AG09309 (cell line): ENCODE measurements around the gene GPC5.

Source experiments
- DNase-seq: peaks from one replicate; pipeline ENCODE4 v3.0.0-alpha.2; 2010; ENCODE audit warnings: low read depth
- H3K4me3 ChIP-seq: 2 replicates; pipeline ENCODE4 v1.5.1; 2011; ENCODE audit warnings: mild to moderate bottlenecking, low read depth, low read length, moderate library complexity; ENCODE audit not compliant: control insufficient read depth
- TF ChIP-seq, protein P1 (sequence below): IDR thresholded peaks from 2 replicates; pipeline ENCODE4 v1.5.1; 2011; ENCODE audit warnings: mild to moderate bottlenecking, low read depth, low read length, inconsistent platforms; ENCODE audit not compliant: insufficient read depth, control insufficient read depth; ENCODE audit errors: missing control alignments

The GPC5 gene

DNA sequence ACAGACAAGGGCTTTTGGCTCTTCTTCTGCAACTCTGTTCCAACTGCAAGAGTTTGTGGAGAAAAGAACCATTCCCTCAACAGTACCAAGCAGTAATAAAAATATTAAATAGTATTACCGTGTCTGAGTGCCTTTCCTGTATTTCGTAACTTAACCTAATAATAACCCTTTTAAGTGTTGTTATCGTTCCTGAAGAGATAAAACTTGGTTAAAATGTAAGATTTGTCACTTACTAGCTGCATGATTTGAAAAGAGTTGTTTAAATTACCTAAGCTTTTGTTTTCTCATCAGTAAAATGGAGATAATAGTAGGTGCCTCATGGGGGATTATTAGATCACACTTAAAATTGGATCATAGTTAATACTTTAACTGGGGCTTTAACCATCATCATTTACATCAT, 447.2 kb downstream of the GPC5 start:
- no peak for DNase-seq
- TF ChIP-seq, protein P1, sequence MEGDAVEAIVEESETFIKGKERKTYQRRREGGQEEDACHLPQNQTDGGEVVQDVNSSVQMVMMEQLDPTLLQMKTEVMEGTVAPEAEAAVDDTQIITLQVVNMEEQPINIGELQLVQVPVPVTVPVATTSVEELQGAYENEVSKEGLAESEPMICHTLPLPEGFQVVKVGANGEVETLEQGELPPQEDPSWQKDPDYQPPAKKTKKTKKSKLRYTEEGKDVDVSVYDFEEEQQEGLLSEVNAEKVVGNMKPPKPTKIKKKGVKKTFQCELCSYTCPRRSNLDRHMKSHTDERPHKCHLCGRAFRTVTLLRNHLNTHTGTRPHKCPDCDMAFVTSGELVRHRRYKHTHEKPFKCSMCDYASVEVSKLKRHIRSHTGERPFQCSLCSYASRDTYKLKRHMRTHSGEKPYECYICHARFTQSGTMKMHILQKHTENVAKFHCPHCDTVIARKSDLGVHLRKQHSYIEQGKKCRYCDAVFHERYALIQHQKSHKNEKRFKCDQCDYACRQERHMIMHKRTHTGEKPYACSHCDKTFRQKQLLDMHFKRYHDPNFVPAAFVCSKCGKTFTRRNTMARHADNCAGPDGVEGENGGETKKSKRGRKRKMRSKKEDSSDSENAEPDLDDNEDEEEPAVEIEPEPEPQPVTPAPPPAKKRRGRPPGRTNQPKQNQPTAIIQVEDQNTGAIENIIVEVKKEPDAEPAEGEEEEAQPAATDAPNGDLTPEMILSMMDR: no peak
- H3K4me3 ChIP-seq: no peak overlapping the region

DNA sequence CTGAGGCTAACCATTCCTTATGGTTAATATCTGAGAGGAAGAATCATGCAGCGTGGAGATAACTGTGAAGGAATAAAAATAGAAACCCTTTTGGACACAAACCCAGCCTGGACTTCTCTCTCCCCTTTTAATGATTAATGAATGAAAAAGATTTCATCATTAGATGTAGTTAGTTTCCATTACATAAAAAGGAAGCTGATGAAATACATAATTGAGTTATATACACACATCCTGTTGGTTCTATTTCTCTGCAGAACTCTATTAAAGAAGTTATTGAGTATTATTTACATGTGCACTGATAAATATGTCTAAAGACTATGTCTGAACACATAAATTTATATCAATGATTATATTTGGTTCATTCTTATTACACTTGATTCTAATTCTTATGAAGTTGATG, 465.3 kb downstream of the GPC5 start:
- no peak for DNase-seq
- no peak overlapping the region for H3K4me3 ChIP-seq
- TF ChIP-seq, protein P1: no peak

DNA sequence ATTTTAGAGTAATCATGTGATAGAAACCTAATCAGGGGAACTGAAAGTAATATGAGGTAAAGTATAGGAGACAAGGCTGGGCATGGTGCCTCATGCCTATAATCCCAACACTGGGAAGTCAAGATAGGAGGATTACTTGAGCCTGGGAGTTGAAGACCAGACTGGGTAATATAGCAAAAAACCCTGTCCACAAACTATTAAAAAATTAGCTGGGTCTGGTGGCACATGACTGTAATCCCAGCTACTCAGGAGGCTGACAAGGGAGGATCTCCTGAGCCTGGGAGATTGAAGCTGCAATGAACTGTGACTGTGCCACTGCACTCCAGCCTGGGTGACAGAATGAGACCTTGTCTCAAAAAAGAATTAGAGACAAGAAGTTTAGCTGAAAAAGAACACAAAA, 469.9 kb downstream of the GPC5 start:
- no peak overlapping the region for H3K4me3 ChIP-seq
- TF ChIP-seq, protein P1: no peak
- DNase-seq: no peak

DNA sequence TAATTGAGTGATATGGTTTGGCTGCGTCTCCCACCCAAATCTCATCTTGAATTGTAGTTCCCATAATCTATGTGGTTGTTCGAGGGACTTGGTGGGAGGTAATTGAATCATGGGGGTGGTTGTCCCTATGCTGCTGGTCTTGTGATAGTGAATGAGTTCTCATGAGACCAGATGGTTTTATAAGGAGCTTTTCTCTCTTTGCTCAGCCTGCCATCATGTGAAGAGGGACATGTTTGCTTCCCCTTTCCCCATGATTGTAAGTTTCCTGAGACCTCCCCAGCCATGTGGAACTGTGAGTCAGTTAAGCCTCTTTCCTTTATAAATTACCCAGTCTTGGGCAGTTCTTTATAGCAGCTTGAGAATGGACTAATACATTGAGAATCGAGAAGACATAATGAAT, 480.1 kb downstream of the GPC5 start:
- TF ChIP-seq, protein P1: no peak
- H3K4me3 ChIP-seq: no peak overlapping the region

DNA sequence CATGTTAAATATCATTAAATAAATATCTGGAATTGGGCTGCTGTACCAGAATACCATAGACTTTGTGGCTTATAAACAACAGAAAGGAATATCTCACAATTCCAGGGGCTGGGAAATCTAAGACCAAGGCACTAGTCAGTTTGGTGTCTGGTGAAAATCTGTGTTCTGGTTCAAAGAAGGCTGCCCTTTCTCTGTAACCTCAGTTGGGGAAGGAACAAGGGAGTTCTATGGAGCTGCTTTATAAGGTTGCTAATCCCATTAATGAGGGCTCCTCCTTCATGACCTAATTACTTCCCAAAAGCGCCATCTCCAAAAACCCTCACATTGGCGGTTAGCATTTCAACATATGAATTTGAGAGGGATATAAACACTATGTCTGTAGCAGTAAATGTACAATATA, 480.9 kb downstream of the GPC5 start:
- no peak for DNase-seq
- TF ChIP-seq, protein P1: no peak
- no peak overlapping the region for H3K4me3 ChIP-seq

More for the DNA sequence above, 480.1 kb downstream of the GPC5 start:
- DNase-seq: no peak

DNA sequence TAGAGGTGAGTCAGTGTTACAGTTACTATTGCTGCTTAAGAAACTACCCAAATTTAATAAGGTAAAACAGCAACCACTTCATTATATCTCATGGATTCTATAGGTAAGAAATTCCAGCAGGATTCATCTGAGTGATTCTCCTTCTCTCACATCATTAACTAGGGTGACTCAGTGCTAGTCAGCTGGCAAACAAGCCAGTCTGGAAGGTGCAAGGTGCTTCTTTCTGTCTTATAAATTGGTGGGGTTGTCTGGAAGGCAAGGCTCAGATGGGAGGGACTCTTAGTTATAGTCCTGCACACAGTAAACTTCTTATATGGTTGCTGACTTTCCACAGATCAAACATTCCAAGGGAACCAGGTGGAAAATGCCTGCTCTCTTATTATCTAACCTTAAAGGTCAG, 484.5 kb downstream of the GPC5 start:
- no peak overlapping the region for H3K4me3 ChIP-seq
- DNase-seq: no peak
- TF ChIP-seq, protein P1: no peak

DNA sequence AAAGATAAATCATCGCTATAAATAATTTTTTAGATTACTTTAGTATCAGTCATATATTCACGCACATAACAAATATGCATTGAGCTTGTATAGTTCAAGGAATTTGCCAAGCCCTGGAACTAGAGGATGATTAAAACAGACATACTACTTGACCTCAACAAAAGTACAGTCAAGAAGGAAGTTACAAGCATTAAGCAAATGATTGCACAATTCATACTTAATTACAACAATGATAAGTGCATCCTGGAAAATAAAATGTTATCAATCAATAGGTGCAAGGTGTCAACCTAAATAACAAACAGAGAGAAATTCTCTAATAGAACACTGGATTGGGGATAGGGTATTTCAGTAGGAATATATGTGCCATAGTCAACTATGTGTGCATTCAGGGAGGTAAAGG, 491.2 kb downstream of the GPC5 start:
- no peak for DNase-seq
- H3K4me3 ChIP-seq: no peak overlapping the region

More for the DNA sequence above, 491.2 kb downstream of the GPC5 start:
- TF ChIP-seq, protein P1: no peak
